Esophagus muscularis mucosa (tissue), 4 donors: ENCODE measurements around the gene STK40. TPM values are rescaled to one million over a fixed set of nuclear protein-coding genes. Genes with fewer than 3 reads are reported as not detected.

ENCODE experiments used
- DNase-seq: peaks from one replicate; pipeline ENCODE4 v3.0.0-alpha.2; 2017; ENCODE audit errors: extremely low spot score
- H3K27ac ChIP-seq, 4 donors: fragments of 200-600 bp; sonication (generic); replicated peaks in 1 of 4; 1 replicate in 3 of 4; 2 replicates in 1 of 4; pipeline ENCODE4 v1.5.1; 2016 to 2019; ENCODE audit warnings: mild to moderate bottlenecking in 1 of 4
- H3K27me3 ChIP-seq, 4 donors: fragments of 200-600 bp; sonication (generic); one replicate each; pipeline versions ENCODE4 v1.5.1 to v1.6.0; 2016 to 2019
- H3K36me3 ChIP-seq, 4 donors: fragments of 200-600 bp; sonication (generic); one replicate each; pipeline ENCODE4 v1.5.1; 2016 to 2019
- H3K4me1 ChIP-seq, 4 donors: fragments of 200-600 bp; sonication (generic); one replicate each; pipeline ENCODE4 v1.5.1; 2016 to 2019
- H3K4me3 ChIP-seq, 4 donors: fragments of 200-600 bp; sonication (generic); 1 replicate in 2 of 4; 2 replicates in 2 of 4; pipeline ENCODE4 v1.5.1; 2016 to 2019; ENCODE audit warnings: mild to moderate bottlenecking in 4 of 4, moderate library complexity in 1 of 4
- H3K9me3 ChIP-seq, 4 donors: fragments of 200-600 bp; sonication (generic); 1 replicate in 3 of 4; 2 replicates in 1 of 4; pipeline ENCODE4 v1.5.1; 2016 to 2019
- EP300 ChIP-seq: sonication (generic); formaldehyde crosslinking; IDR thresholded peaks from one replicate; pipeline ENCODE4 v1.6.1; 2017; ENCODE audit warnings: antibody characterized with exemption
- POLR2A ChIP-seq: fragments of 450-650 bp; IDR thresholded peaks from one replicate; pipeline ENCODE4 v1.6.1; 2017; ENCODE audit warnings: antibody characterized with exemption, moderate library complexity, mild to moderate bottlenecking, low read depth
- POLR2AphosphoS5 ChIP-seq, 2 donors: sonication (generic); formaldehyde crosslinking; IDR thresholded peaks; one replicate each; pipeline ENCODE4 v1.6.1; 2017; ENCODE audit warnings: antibody characterized with exemption in 2 of 2
- WGBS: methylation state at CpG from one replicate; pipeline ENCODE4 v1.1.5; 2018; 5-methylcytosine and 5-hydroxymethylcytosine counted together
- intact Hi-C: fragments of 100-400 bp; cut with DNase I; formaldehyde crosslinking; loops from one replicate; pipeline ENCODE4 v1.15.1; 2023
- total RNA-seq, 4 donors: library from RNA; depleted of rRNA; stranded (reverse); fragments of >200 nt; gene quantifications; one replicate each; pipeline versions ENCODE4 v1.1.0 to v1.2.1, GENCODE V29; 2016
- TF ChIP-seq, protein P1 (sequence below), 3 experiments: fragments of 200-600 bp in 2 of 3; fragments of 450-650 bp in 1 of 3; sonication (generic) in 2 of 3; IDR thresholded peaks; one replicate each; pipeline ENCODE4 v1.5.1; 2017 to 2019; ENCODE audit warnings: antibody characterized with exemption in 3 of 3, mild to moderate bottlenecking in 2 of 3, moderate library complexity in 1 of 3

The STK40 gene
- total RNA-seq, 4 donors from 2014 or later, result 67.7 to 103 (median 80.2) TPM

DNA sequence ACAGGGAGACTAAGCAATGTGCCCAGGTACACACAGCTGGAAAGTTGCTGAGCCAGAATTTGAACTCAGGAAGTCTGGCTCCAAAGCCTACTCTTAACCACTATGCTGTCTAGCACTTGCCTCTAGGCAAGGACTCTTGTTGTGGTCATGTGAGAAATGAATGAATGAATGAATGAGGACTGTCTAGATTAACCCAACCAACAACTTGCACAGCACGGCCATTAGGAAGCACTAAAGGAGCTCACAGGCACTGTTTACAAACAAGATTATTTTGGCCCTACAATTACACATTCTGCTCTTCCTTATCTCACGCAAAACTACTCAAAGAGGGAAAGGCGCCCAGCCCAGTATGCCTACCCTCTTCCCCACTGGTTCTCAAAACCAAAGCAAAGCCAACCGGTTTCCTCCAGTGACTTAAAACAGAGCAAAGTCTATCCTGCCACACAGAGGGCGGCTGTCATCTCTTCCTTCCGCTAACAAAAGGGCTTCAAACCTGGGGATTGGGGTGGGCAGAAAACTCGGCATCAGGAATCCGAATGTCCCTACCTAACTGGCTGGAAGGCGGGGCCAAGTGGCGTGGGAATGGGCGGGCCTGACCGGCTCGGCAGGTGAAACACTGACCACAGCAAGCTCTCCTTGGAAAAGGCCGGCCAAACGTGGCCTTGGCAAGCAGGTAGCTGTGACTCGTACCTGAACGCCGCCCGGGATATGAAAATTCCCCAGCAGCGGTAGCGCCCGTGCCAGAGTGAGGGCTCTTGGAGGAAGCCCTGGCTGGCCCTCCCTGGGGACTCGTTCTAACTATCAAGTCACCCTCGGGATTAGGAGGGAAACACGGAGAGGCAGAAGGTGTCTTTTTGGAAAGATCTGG is 948 bp downstream of the STK40 start:
- TF ChIP-seq POLR2A, result peak; percentile 13
- TF ChIP-seq EP300, result no peak
- TF ChIP-seq, protein P1, sequence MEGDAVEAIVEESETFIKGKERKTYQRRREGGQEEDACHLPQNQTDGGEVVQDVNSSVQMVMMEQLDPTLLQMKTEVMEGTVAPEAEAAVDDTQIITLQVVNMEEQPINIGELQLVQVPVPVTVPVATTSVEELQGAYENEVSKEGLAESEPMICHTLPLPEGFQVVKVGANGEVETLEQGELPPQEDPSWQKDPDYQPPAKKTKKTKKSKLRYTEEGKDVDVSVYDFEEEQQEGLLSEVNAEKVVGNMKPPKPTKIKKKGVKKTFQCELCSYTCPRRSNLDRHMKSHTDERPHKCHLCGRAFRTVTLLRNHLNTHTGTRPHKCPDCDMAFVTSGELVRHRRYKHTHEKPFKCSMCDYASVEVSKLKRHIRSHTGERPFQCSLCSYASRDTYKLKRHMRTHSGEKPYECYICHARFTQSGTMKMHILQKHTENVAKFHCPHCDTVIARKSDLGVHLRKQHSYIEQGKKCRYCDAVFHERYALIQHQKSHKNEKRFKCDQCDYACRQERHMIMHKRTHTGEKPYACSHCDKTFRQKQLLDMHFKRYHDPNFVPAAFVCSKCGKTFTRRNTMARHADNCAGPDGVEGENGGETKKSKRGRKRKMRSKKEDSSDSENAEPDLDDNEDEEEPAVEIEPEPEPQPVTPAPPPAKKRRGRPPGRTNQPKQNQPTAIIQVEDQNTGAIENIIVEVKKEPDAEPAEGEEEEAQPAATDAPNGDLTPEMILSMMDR (IDR thresholded peaks at IDR 0.05), result no peak
- no peaks in the 10 kb centered on the region for H3K27me3 ChIP-seq
- DNase-seq, result no peak
- H3K36me3 ChIP-seq, result peaks cover 0 to 2% (median under 1%) of the 10 kb centered on the region in 4 donors
- intact Hi-C loops, result loop anchor here (10.0 kb wide), 1 partner anchor 230 kb away; the partner anchor contains the start of gene MAP7D1
- 3% methylated on average over 22 of the region's 25 CpGs for WGBS
- H3K27ac ChIP-seq, result peak overlapping the region; percentile 93 to 99 (median 97)
- H3K4me3 ChIP-seq, result peak overlapping the region; percentile 79 to 99 (median 88)
- H3K9me3 ChIP-seq, result no peaks in the 10 kb centered on the region
- peaks cover 56 to 87% (median 84%) of the 10 kb centered on the region in 4 donors for H3K4me1 ChIP-seq

DNA sequence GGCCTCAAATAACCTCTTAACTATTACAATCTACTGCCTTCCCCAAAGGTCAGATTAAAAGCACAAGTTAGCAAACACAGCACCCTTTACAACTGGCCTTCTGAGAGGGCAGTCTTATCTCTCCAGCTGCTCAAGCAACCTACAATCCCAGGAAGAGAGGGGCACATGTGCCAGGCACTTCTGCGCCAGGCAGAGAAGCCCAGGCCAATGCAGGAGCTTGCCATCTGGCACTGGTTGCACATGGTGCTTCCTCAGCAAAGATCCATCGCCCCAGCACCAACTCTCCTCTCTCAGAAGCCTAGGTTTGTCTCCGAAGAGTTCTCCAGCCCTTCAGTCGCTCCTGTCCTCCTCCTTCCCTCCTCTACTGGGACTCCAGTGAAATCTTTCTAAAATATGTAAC is 2.5 kb downstream of the STK40 start:
- no peak for DNase-seq
- Histone ChIP-seq H3K9me3 (no peaks in the 10 kb centered on the region), H3K4me1 (peaks cover 53 to 81% (median 69%) of the 10 kb centered on the region in 4 donors), H3K4me3 (no peak overlapping the region), H3K27me3 (no peaks in the 10 kb centered on the region), H3K36me3 (peaks cover 0 to 4% (median 0%) of the 10 kb centered on the region in 4 donors), H3K27ac (peak overlapping the region in 3 of 4 donors; percentile 29 to 99 (median 93))
- WGBS, result 91% methylated on average over 4 of the region's 4 CpGs
- TF ChIP-seq POLR2AphosphoS5 (IDR thresholded peaks at IDR 0.05) (no peak), EP300 (no peak), POLR2A (no peak)
- TF ChIP-seq, protein P1 (IDR thresholded peaks at IDR 0.05), result no peak
- intact Hi-C loops, result loop anchor here (10.0 kb wide), 1 partner anchor 228 kb away; the partner anchor contains the start of gene MAP7D1

DNA sequence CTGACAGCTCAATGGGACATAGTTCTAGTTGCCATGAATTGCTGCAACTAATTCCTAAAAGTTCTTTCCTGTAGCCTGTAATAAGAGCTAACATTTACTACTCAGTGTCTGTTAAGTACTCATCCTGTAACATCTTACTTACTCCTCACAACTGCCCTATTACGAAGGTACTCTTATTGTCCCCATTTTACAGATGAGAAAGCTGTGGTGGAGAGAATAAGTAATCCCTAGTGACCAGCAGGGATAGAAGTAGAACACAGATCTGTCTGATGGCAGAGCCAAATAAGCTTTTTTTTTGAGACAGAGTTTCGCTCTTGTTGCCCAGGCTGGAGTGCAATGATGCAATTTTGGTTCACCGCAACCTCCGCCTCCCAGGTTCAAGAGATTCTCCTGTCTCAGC is 3.1 kb downstream of the STK40 start:
- peaks cover 0 to 10% (median 0%) of the 10 kb centered on the region in 4 donors for H3K36me3 ChIP-seq
- no peak for DNase-seq
- 92% methylated on average over 4 of the region's 4 CpGs for WGBS
- H3K4me3 ChIP-seq, result no peak overlapping the region
- peak overlapping the region; percentile 23 to 99 (median 61) for H3K27ac ChIP-seq
- TF ChIP-seq EP300, result no peak
- TF ChIP-seq, protein P1 (IDR thresholded peaks at IDR 0.05), result no peak
- TF ChIP-seq POLR2AphosphoS5 (IDR thresholded peaks at IDR 0.05), result no peak
- no peak for TF ChIP-seq POLR2A
- peaks cover 51 to 81% (median 67%) of the 10 kb centered on the region in 4 donors for H3K4me1 ChIP-seq
- no peaks in the 10 kb centered on the region for H3K27me3 ChIP-seq
- intact Hi-C loops, result loop anchor here (10.0 kb wide), 1 partner anchor 228 kb away; the partner anchor contains the start of gene MAP7D1
- no peaks in the 10 kb centered on the region for H3K9me3 ChIP-seq

DNA sequence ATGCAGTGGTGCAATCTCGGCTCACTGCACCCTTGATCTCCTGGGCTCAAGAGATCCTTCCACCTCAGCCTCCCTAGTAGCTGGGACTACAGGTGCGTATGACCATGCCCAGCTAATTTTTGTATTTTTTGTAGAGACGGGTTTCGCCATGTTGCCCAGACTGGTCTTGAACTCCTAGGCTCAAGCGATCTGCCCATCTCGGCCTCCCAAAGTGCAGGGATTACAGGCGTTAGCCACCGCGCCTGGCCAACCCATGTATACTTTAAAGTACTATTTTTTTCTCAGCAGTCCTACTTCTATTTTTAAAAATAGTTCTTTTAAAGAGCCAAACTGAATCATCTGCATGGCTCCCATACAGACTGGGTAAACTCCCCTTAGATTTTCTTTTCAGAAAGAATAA is 3.5 kb downstream of the STK40 start:
- no peak for DNase-seq
- Histone ChIP-seq H3K27me3 (no peaks in the 10 kb centered on the region), H3K9me3 (no peaks in the 10 kb centered on the region), H3K36me3 (peaks cover 0 to 11% (median 0%) of the 10 kb centered on the region in 4 donors), H3K4me3 (no peak overlapping the region), H3K27ac (peak overlapping the region; percentile 23 to 99 (median 61)), H3K4me1 (peaks cover 48 to 76% (median 65%) of the 10 kb centered on the region in 4 donors)
- TF ChIP-seq, protein P1 (IDR thresholded peaks at IDR 0.05), result no peak
- TF ChIP-seq POLR2AphosphoS5 (IDR thresholded peaks at IDR 0.05) (no peak), POLR2A (no peak), EP300 (no peak)
- intact Hi-C loops, result loop anchor here (10.0 kb wide), 1 partner anchor 227 kb away; the partner anchor contains the start of gene MAP7D1
- 72% methylated on average over 9 of the region's 9 CpGs for whole genome bisulfite sequencing
